GM23248 (cell line): ENCODE data around the gene FBN3.
"Not testable (repeated sequence)": the region's sequence is repeated elsewhere in the genome, so short reads cannot be mapped to it uniquely, and the experiment has no call there.

Experiments used
- EZH2 ChIP-seq: fragments of 200-600 bp; sonication (generic); IDR thresholded peaks from 2 replicates; pipeline ENCODE4 v1.6.1; 2018; ENCODE audit warnings: antibody characterized with exemption, mild to moderate bottlenecking; ENCODE audit not compliant: insufficient read depth, poor library complexity, severe bottlenecking
- EZH2phosphoT487 ChIP-seq: fragments of 200-600 bp; sonication (generic); IDR thresholded peaks from 2 replicates; pipeline ENCODE4 v1.6.1; 2018; ENCODE audit warnings: antibody characterized with exemption, moderate library complexity, mild to moderate bottlenecking, low read depth; ENCODE audit not compliant: insufficient read depth

- TF ChIP-seq EZH2, EZH2phosphoT487: not testable (repeated sequence)
These were observed 115.9 kb downstream of the FBN3 start for GRCh38 chr19:8033287-8034177.
